K562 (cell line): ENCODE data around the gene TXNRD2. TPM values are rescaled to one million over a fixed set of nuclear protein-coding genes. Genes with fewer than 3 reads are reported as not detected.
A peak's percentile ranks its signal among the peaks of the same experiment; 100 is the strongest.

Source experiments
- ATF1 ChIP-seq, 2 experiments: fragments of 450-650 bp in 1 of 2; IDR thresholded peaks; 2 replicates each; pipeline ENCODE4 v1.6.1; 2016; ENCODE audit warnings: missing compliant biosample characterization in 1 of 2, missing genetic modification characterization in 1 of 2
- CBFA2T3 ChIP-seq: fragments of 450-650 bp; IDR thresholded peaks from 2 replicates; pipeline ENCODE4 v1.6.1; 2017
- E2F3 ChIP-seq: fragments of 250-450 bp; sonication (Bioruptor Pico); IDR thresholded peaks from 2 replicates; pipeline ENCODE4 v1.4.0; 2020; ENCODE audit warnings: mild to moderate bottlenecking
- FUS ChIP-seq: fragments of 200-400 bp; formaldehyde crosslinking; optimal IDR thresholded peaks from 2 replicates; pipeline ENCODE3; 2017; ENCODE audit warnings: low read depth, low read length
- NFE2 ChIP-seq: IDR thresholded peaks from 2 replicates; pipeline ENCODE4 v1.6.1; 2014; ENCODE audit warnings: antibody characterized with exemption, low read depth
- POLR2B ChIP-seq: fragments of 450-650 bp; IDR thresholded peaks from 2 replicates; pipeline ENCODE4 v1.6.1; 2018; ENCODE audit warnings: low read depth; ENCODE audit not compliant: partially characterized antibody
- PTRF ChIP-seq: fragments of 450-650 bp; IDR thresholded peaks from 2 replicates; pipeline ENCODE4 v1.6.1; 2016; ENCODE audit warnings: mild to moderate bottlenecking, missing genetic modification characterization, missing compliant biosample characterization
- RBM14 ChIP-seq: fragments of 200-400 bp; formaldehyde crosslinking; IDR thresholded peaks from 2 replicates; pipeline ENCODE4 v1.6.1; 2018; ENCODE audit warnings: low read depth, mild to moderate bottlenecking, low read length, moderate library complexity, borderline replicate concordance; ENCODE audit not compliant: insufficient read depth
- SAFB ChIP-seq: fragments of 200-400 bp; formaldehyde crosslinking; IDR thresholded peaks from 2 replicates; pipeline ENCODE4 v1.6.1; 2017; ENCODE audit warnings: low read depth, low read length, borderline replicate concordance
- SIN3B ChIP-seq: fragments of 450-650 bp; IDR thresholded peaks from 2 replicates; pipeline ENCODE4 v1.6.1; 2017; ENCODE audit warnings: low read depth, mild to moderate bottlenecking, moderate library complexity
- SRF ChIP-seq, 2 experiments: fragments of 250-450, 450-650 bp in 1 of 2; sonication (Bioruptor Pico) in 1 of 2; sonication (generic) in 1 of 2; formaldehyde crosslinking; IDR thresholded peaks; 2 replicates each; pipeline versions ENCODE4 v1.5.0 to v1.5.1; 2020 to 2022; ENCODE audit warnings: mild to moderate bottlenecking in 1 of 2, missing genetic modification reagents in 1 of 2
- WHSC1 ChIP-seq: IDR thresholded peaks from one replicate; pipeline ENCODE4 v1.6.1; 2012; ENCODE audit warnings: low read length, control low read depth, inconsistent platforms
- ZKSCAN1 ChIP-seq: fragments of 150-350 bp; IDR thresholded peaks from 2 replicates; pipeline ENCODE4 v1.6.1; 2016; ENCODE audit warnings: low read depth, low read length
- ZNF165 ChIP-seq: fragments of 250-450 bp; sonication (Bioruptor Pico); IDR thresholded peaks from 2 replicates; pipeline ENCODE4 v1.4.0; 2020; ENCODE audit warnings: borderline replicate concordance
- polyA plus RNA-seq, 8 experiments: library from polyadenylated mRNA; depleted of rRNA in 4 of 8; stranded (reverse) in 5 of 8; unstranded in 3 of 8; fragments of >200 nt; fragmentation: Nextera tagmentation in 2 of 8; fragmentation: Illumina TruSeq in 1 of 8; extraction: Ambion mirVana in 2 of 8; extraction: Trizol in 1 of 8; gene quantifications; 2 replicates each; pipeline versions ENCODE4 v1.2.1 to v1.2.3, GENCODE V29; 2011 to 2014; ENCODE audit warnings: inconsistent platforms in 1 of 8, missing spikeins in 1 of 8
- total RNA-seq, 7 experiments: library from RNA; depleted of rRNA in 6 of 7; stranded (reverse); fragments of >200 nt in 6 of 7; fragmentation: Illumina TruSeq in 2 of 7; extraction: Trizol in 2 of 7; gene quantifications; 2 replicates each; pipeline versions ENCODE4 v1.2.1 to v1.2.3, GENCODE V29; 2011 to 2021; ENCODE audit warnings: low replicate concordance in 1 of 7
- TF ChIP-seq, protein P1 (sequence below): fragments of 250-450 bp; sonication (Bioruptor Pico); IDR thresholded peaks from 2 replicates; pipeline ENCODE4 v1.4.0; 2020
- TF ChIP-seq, protein P2 (sequence below): fragments of 450-650 bp; IDR thresholded peaks from 2 replicates; pipeline ENCODE4 v1.6.1; 2017; ENCODE audit warnings: mild to moderate bottlenecking, moderate library complexity
- TF ChIP-seq, protein P3 (sequence below), 2 experiments: fragments of 450-650 bp in 1 of 2; sonication (generic) in 1 of 2; formaldehyde crosslinking; conservative IDR thresholded peaks; 2 replicates each; pipeline versions ENCODE4 v1.4.0 to v1.8.1; 2020 to 2022; ENCODE audit warnings: mild to moderate bottlenecking in 1 of 2, missing genetic modification reagents in 1 of 2
- TF ChIP-seq, protein P4 (sequence below): fragments of 150-350 bp; IDR thresholded peaks from 2 replicates; pipeline ENCODE4 v1.6.1; 2014; ENCODE audit warnings: low read depth, mild to moderate bottlenecking, low read length, borderline replicate concordance
- TF ChIP-seq, protein P5 (sequence below): fragments of 450-650 bp; formaldehyde crosslinking; IDR thresholded peaks from 2 replicates; pipeline ENCODE4 v1.4.0; 2022; ENCODE audit warnings: missing genetic modification characterization
- TF ChIP-seq, protein P6 (sequence below): sonication (generic); formaldehyde crosslinking; IDR thresholded peaks from 2 replicates; pipeline ENCODE4 v1.5.0; 2020; ENCODE audit warnings: missing genetic modification reagents

TXNRD2 gene
- total and polyA plus RNA-seq, 9 of the 15 experiments (the other 6 are each of a cell fraction or from before 2014, with no cell fraction given), result 3.3 to 80.2 (median 49.4) TPM

DNA sequence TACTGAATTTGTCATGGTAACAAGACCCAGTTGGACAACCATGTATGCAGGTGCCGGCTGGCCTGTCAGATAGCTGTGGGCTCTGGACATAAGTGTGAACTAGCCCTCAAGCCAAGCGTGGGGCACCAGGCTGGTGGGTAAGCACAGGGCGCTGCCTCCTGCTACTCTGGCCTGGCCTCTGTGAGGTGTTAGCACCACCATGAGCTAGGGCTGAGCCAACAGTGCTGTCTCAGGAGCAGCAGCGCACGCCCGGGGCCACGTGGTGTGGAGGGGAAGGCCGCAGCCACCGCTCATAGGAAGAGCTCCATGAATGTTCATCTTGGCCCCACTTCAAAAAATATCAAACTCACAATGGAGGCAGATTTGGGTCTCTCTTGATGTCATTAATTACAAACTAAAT is 51.7 kb downstream of the TXNRD2 start (continued):
- TF ChIP-seq ZKSCAN1 (no peak), WHSC1 (no peak), E2F3 (CRISPR knock-in tag) (0 out of 2 replicates have a peak, but pooled peaks have one; percentile 33), SIN3B (no peak), ATF1 (CRISPR knock-in tag; IDR thresholded peaks at IDR 0.05) (no peak), ATF1 (tag; IDR thresholded peaks at IDR 0.05) (no peak), NFE2 (no peak), SAFB (no peak), FUS (no peak), ZNF165 (CRISPR knock-in tag) (no peak), CBFA2T3 (no peak), SRF (CRISPR knock-in tag; IDR thresholded peaks at IDR 0.05) (peak in 1 of 2 experiments; percentile 8; a peak in 1 of 4 replicates), RBM14 (0 out of 2 replicates have a peak, but pooled peaks have one; percentile 19), POLR2B (no peak), PTRF (tag) (no peak)
- TF ChIP-seq, protein P1, sequence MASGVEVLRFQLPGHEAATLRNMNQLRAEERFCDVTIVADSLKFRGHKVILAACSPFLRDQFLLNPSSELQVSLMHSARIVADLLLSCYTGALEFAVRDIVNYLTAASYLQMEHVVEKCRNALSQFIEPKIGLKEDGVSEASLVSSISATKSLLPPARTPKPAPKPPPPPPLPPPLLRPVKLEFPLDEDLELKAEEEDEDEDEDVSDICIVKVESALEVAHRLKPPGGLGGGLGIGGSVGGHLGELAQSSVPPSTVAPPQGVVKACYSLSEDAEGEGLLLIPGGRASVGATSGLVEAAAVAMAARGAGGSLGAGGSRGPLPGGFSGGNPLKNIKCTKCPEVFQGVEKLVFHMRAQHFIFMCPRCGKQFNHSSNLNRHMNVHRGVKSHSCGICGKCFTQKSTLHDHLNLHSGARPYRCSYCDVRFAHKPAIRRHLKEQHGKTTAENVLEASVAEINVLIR (CRISPR knock-in tag), result no peak
- TF ChIP-seq, protein P2, sequence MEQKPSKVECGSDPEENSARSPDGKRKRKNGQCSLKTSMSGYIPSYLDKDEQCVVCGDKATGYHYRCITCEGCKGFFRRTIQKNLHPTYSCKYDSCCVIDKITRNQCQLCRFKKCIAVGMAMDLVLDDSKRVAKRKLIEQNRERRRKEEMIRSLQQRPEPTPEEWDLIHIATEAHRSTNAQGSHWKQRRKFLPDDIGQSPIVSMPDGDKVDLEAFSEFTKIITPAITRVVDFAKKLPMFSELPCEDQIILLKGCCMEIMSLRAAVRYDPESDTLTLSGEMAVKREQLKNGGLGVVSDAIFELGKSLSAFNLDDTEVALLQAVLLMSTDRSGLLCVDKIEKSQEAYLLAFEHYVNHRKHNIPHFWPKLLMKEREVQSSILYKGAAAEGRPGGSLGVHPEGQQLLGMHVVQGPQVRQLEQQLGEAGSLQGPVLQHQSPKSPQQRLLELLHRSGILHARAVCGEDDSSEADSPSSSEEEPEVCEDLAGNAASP, result no peak
- TF ChIP-seq, protein P3, sequence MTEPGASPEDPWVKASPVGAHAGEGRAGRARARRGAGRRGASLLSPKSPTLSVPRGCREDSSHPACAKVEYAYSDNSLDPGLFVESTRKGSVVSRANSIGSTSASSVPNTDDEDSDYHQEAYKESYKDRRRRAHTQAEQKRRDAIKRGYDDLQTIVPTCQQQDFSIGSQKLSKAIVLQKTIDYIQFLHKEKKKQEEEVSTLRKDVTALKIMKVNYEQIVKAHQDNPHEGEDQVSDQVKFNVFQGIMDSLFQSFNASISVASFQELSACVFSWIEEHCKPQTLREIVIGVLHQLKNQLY (CRISPR knock-in tag; conservative IDR thresholded peaks at IDR 0.05), result 0 out of 4 replicates have a peak, but pooled peaks of 1 of the 2 experiments have one; percentile 35
- TF ChIP-seq, protein P4, sequence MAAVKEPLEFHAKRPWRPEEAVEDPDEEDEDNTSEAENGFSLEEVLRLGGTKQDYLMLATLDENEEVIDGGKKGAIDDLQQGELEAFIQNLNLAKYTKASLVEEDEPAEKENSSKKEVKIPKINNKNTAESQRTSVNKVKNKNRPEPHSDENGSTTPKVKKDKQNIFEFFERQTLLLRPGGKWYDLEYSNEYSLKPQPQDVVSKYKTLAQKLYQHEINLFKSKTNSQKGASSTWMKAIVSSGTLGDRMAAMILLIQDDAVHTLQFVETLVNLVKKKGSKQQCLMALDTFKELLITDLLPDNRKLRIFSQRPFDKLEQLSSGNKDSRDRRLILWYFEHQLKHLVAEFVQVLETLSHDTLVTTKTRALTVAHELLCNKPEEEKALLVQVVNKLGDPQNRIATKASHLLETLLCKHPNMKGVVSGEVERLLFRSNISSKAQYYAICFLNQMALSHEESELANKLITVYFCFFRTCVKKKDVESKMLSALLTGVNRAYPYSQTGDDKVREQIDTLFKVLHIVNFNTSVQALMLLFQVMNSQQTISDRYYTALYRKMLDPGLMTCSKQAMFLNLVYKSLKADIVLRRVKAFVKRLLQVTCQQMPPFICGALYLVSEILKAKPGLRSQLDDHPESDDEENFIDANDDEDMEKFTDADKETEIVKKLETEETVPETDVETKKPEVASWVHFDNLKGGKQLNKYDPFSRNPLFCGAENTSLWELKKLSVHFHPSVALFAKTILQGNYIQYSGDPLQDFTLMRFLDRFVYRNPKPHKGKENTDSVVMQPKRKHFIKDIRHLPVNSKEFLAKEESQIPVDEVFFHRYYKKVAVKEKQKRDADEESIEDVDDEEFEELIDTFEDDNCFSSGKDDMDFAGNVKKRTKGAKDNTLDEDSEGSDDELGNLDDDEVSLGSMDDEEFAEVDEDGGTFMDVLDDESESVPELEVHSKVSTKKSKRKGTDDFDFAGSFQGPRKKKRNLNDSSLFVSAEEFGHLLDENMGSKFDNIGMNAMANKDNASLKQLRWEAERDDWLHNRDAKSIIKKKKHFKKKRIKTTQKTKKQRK, result no peak
- TF ChIP-seq, protein P5, sequence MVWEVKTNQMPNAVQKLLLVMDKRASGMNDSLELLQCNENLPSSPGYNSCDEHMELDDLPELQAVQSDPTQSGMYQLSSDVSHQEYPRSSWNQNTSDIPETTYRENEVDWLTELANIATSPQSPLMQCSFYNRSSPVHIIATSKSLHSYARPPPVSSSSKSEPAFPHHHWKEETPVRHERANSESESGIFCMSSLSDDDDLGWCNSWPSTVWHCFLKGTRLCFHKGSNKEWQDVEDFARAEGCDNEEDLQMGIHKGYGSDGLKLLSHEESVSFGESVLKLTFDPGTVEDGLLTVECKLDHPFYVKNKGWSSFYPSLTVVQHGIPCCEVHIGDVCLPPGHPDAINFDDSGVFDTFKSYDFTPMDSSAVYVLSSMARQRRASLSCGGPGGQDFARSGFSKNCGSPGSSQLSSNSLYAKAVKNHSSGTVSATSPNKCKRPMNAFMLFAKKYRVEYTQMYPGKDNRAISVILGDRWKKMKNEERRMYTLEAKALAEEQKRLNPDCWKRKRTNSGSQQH (CRISPR knock-in tag), result peak; percentile 44; the same call in 1 of the 2 replicates
- TF ChIP-seq, protein P6, sequence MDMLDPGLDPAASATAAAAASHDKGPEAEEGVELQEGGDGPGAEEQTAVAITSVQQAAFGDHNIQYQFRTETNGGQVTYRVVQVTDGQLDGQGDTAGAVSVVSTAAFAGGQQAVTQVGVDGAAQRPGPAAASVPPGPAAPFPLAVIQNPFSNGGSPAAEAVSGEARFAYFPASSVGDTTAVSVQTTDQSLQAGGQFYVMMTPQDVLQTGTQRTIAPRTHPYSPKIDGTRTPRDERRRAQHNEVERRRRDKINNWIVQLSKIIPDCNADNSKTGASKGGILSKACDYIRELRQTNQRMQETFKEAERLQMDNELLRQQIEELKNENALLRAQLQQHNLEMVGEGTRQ (CRISPR knock-in tag), result no peak
